ENCODE data around the gene RAB13. TPM values are rescaled to one million over a fixed set of nuclear protein-coding genes. Genes with fewer than 3 reads are reported as not detected.

Gene RAB13
- total RNA-seq, 2 experiments from 2014 or later, result 16.6 to 19.0 TPM

GRCh38 chr1:153967107-153967999 lies 18.8 kb downstream of the RAB13 start, which contains the start of gene CREB3L4:
Gene CREB3L4 (plus strand): TSS chr1:153967902. CDS start chr1:153968526, 624 bp downstream.
- ATAC-seq (peak; percentile 87), DNase-seq (peak; percentile 91)
- intact Hi-C loops (cut with DNase I, micrococcal nuclease), result loop anchor here (1.0 to 10.0 kb wide), 8 partner anchors 9 to 433 kb away; partner anchors contain the start of genes JTB (in 2 of the 2), RAB13 (in 2 of the 2), S100A6 (in 2 of the 2) and CRTC2 (in 1 of the 2)
- Mint-ChIP-seq H3K27me3 (no peaks in the 10 kb centered on the region), H3K36me3 (ENCODE audit: low read depth) (peaks cover 12% of the 10 kb centered on the region), H3K9me3 (ENCODE audit: low read depth) (no peaks in the 10 kb centered on the region), H3K4me3 (peak within 1 kb of the TSS; percentile 96), H3K4me1 (peaks cover 38% of the 10 kb centered on the region), H3K27ac (peak within 1 kb of the TSS; percentile 96)
- CTCF ChIA-PET, result interaction anchor here (0.6 to 4.0 kb wide), 8 partner anchors 10 to 384 kb away, joined by 3 to 36 read pairs (median 5); partner anchors contain the start of genes DENND4B, JTB and RAB13
- POLR2A ChIA-PET, result interaction anchor here (0.7 to 3.3 kb wide), 9 partner anchors 9 to 474 kb away, joined by 3 to 49 read pairs (median 5); partner anchors contain the start of genes CHTOP, CRTC2, DENND4B and INTS3

GRCh38 chr1:153963850-153964331 lies 22.2 kb downstream of the RAB13 start:
- peaks cover 21% of the 10 kb centered on the region for H3K36me3 Mint-ChIP-seq (ENCODE audit: low read depth)
- ATAC-seq (no peak), DNase-seq (no peak)
- no peaks in the 10 kb centered on the region for H3K9me3 Mint-ChIP-seq (ENCODE audit: low read depth)
- CTCF ChIA-PET, result interaction anchor here (1.4 to 3.2 kb wide), 3 partner anchors 12 to 23 kb away, joined by 6 to 26 read pairs (median 12); partner anchors contain the start of genes JTB and RAB13
- intact Hi-C loops (cut with DNase I, micrococcal nuclease), result loop anchor here (1.0 to 10.0 kb wide), 7 partner anchors 13 to 429 kb away; partner anchors contain the start of genes S100A6 (in 2 of the 2), DENND4B (in 1 of the 2), JTB (in 1 of the 2) and S100A2 (in 1 of the 2)
- peak overlapping the region; percentile 81 for H3K4me3 Mint-ChIP-seq
- POLR2A ChIA-PET, result interaction anchor here (0.5 to 2.5 kb wide), 9 partner anchors 9 to 59 kb away, joined by 4 to 17 read pairs (median 6); partner anchors contain the start of genes DENND4B, GATAD2B, JTB and RPS27
- H3K4me1 Mint-ChIP-seq, result peaks cover 48% of the 10 kb centered on the region
- H3K27me3 Mint-ChIP-seq, result no peaks in the 10 kb centered on the region
- peak overlapping the region; percentile 94 for H3K27ac Mint-ChIP-seq

- H3K9me3 Mint-ChIP-seq (ENCODE audit: low read depth), result no peaks in the 10 kb centered on the region
- H3K27me3 Mint-ChIP-seq, result no peaks in the 10 kb centered on the region
- ChIA-PET CTCF (interaction anchor here (0.7 to 3.2 kb wide), 6 partner anchors 12 to 446 kb away, joined by 3 to 26 read pairs (median 6); partner anchors contain the start of genes JTB and RAB13), POLR2A (interaction anchor here (0.5 to 2.5 kb wide), 10 partner anchors 10 to 59 kb away, joined by 4 to 17 read pairs (median 6); partner anchors contain the start of genes DENND4B, GATAD2B, JTB and RPS27)
- H3K4me1 Mint-ChIP-seq, result peaks cover 48% of the 10 kb centered on the region
- intact Hi-C loops (cut with DNase I, micrococcal nuclease), result loop anchor here (1.0 to 10.0 kb wide), 7 partner anchors 14 to 428 kb away; partner anchors contain the start of genes S100A6 (in 2 of the 2), DENND4B (in 1 of the 2), JTB (in 1 of the 2) and S100A2 (in 1 of the 2)
- H3K4me3 Mint-ChIP-seq, result peak within 1 kb of the TSS; percentile 81
- H3K36me3 Mint-ChIP-seq (ENCODE audit: low read depth), result peaks cover 21% of the 10 kb centered on the region
- DNase-seq (peak; percentile 97), ATAC-seq (peak; percentile 52)
- peak within 1 kb of the TSS; percentile 94 for H3K27ac Mint-ChIP-seq
Measured at GRCh38 chr1:153963030-153963849, 22.9 kb downstream of the RAB13 start, which contains the start of gene SLC39A1. Gene SLC39A1 (minus strand): TSS chr1:153963537. CDS start chr1:153962715, 822 bp downstream.

GRCh38 chr1:153962088-153963029 lies 23.8 kb downstream of the RAB13 start:
- DNase-seq, result peak; percentile 51
- Mint-ChIP-seq H3K27me3 (no peaks in the 10 kb centered on the region), H3K4me3 (peak overlapping the region; percentile 81), H3K4me1 (peaks cover 42% of the 10 kb centered on the region), H3K27ac (peak overlapping the region; percentile 94), H3K36me3 (ENCODE audit: low read depth) (peaks cover 21% of the 10 kb centered on the region), H3K9me3 (ENCODE audit: low read depth) (no peaks in the 10 kb centered on the region)
- ATAC-seq, result no peak
- CTCF ChIA-PET, result interaction anchor here (0.7 to 3.2 kb wide), 8 partner anchors 13 to 1104 kb away, joined by 3 to 26 read pairs (median 6); partner anchors contain the start of genes DENND4B, JTB and RAB13
- POLR2A ChIA-PET, result interaction anchor here (1.1 to 2.5 kb wide), 8 partner anchors 9 to 40 kb away, joined by 4 to 17 read pairs (median 6); partner anchors contain the start of genes DENND4B, GATAD2B, JTB and RPS27
- intact Hi-C loops (cut with DNase I, micrococcal nuclease), result loop anchor here (1.0 to 10.0 kb wide), 7 partner anchors 15 to 428 kb away; partner anchors contain the start of genes S100A6 (in 2 of the 2), DENND4B (in 1 of the 2), JTB (in 1 of the 2) and S100A2 (in 1 of the 2)

- peaks cover 17% of the 10 kb centered on the region for H3K36me3 Mint-ChIP-seq (ENCODE audit: low read depth)
- H3K27ac Mint-ChIP-seq, result peak overlapping the region; percentile 94
- peaks cover 49% of the 10 kb centered on the region for H3K4me1 Mint-ChIP-seq
- H3K4me3 Mint-ChIP-seq, result peak overlapping the region; percentile 81
- intact Hi-C loops (cut with DNase I, micrococcal nuclease), result loop anchor here (5.0 to 10.0 kb wide), 3 partner anchors 387 to 427 kb away; partner anchors contain the start of genes S100A6 (in 2 of the 2) and S100A2 (in 1 of the 2)
- H3K27me3 Mint-ChIP-seq, result no peaks in the 10 kb centered on the region
- no peak for DNase-seq
- ChIA-PET POLR2A (interaction anchor here (2.1 kb wide), 1 partner anchor 17 kb away, joined by 6 read pairs; no protein-coding TSS in a partner anchor), CTCF (interaction anchor here (0.7 kb wide), 1 partner anchor 23 kb away, joined by 3 read pairs; no protein-coding TSS in a partner anchor)
- no peak for ATAC-seq
- H3K9me3 Mint-ChIP-seq (ENCODE audit: low read depth), result no peaks in the 10 kb centered on the region
Measured at GRCh38 chr1:153961421-153961820, 24.7 kb downstream of the RAB13 start.

GRCh38 chr1:153960206-153960605 lies 25.9 kb downstream of the RAB13 start:
- Mint-ChIP-seq H3K4me3 (no peak overlapping the region), H3K36me3 (ENCODE audit: low read depth) (peaks cover 15% of the 10 kb centered on the region), H3K4me1 (peaks cover 49% of the 10 kb centered on the region), H3K9me3 (ENCODE audit: low read depth) (no peaks in the 10 kb centered on the region), H3K27me3 (no peaks in the 10 kb centered on the region), H3K27ac (no peak overlapping the region)
- ChIA-PET POLR2A (interaction anchor here (2.9 kb wide), 1 partner anchor 30 kb away, joined by 12 read pairs; the partner anchor contains the start of gene RPS27), CTCF (interaction anchor here (0.5 to 1.0 kb wide), 2 partner anchors 41 to 229 kb away, joined by 3 read pairs; no protein-coding TSS in a partner anchor)
- intact Hi-C loops (cut with DNase I, micrococcal nuclease), result loop anchor here (5.0 to 10.0 kb wide), 3 partner anchors 385 to 425 kb away; partner anchors contain the start of genes S100A6 (in 2 of the 2) and S100A2 (in 1 of the 2)
- ATAC-seq, result no peak
- DNase-seq, result no peak

- Mint-ChIP-seq H3K36me3 (ENCODE audit: low read depth) (peaks cover 18% of the 10 kb centered on the region), H3K9me3 (ENCODE audit: low read depth) (no peaks in the 10 kb centered on the region), H3K27ac (peak overlapping the region; percentile 95), H3K27me3 (no peaks in the 10 kb centered on the region), H3K4me1 (peaks cover 52% of the 10 kb centered on the region), H3K4me3 (no peak overlapping the region)
- intact Hi-C loops (cut with DNase I, micrococcal nuclease), result loop anchor here in 1 of 2 experiments (5.0 kb wide), 1 partner anchor 232 kb away; the partner anchor contains the start of gene INTS3
- ChIA-PET CTCF (interaction anchor here (1.0 to 1.7 kb wide), 2 partner anchors 18 to 40 kb away, joined by 3 to 4 read pairs; partner anchors contain the start of gene JTB), POLR2A (interaction anchor here (0.8 to 2.9 kb wide), 3 partner anchors 15 to 31 kb away, joined by 3 to 12 read pairs (median 8); partner anchors contain the start of genes JTB and RPS27)
- ATAC-seq (no peak), DNase-seq (no peak)
Measured at GRCh38 chr1:153959454-153959853, 26.7 kb downstream of the RAB13 start.

- Mint-ChIP-seq H3K9me3 (ENCODE audit: low read depth) (no peaks in the 10 kb centered on the region), H3K4me1 (peaks cover 53% of the 10 kb centered on the region), H3K36me3 (ENCODE audit: low read depth) (peaks cover 24% of the 10 kb centered on the region), H3K27me3 (no peaks in the 10 kb centered on the region), H3K27ac (peak overlapping the region; percentile 95), H3K4me3 (peak overlapping the region; percentile 99)
- ATAC-seq (no peak), DNase-seq (no peak)
- ChIA-PET CTCF (interaction anchor here (0.7 to 1.7 kb wide), 3 partner anchors 19 to 468 kb away, joined by 3 to 4 read pairs (median 3); partner anchors contain the start of gene JTB), POLR2A (interaction anchor here (0.8 to 2.9 kb wide), 4 partner anchors 8 to 32 kb away, joined by 3 to 12 read pairs (median 8); partner anchors contain the start of genes CREB3L4, JTB and RPS27)
- intact Hi-C loops (cut with DNase I, micrococcal nuclease), result loop anchor here (1.0 to 5.0 kb wide), 9 partner anchors 8 to 301 kb away; partner anchors contain the start of genes JTB (in 2 of the 2), RPS27 (in 2 of the 2), CREB3L4 (in 1 of the 2) and DENND4B (in 1 of the 2)
Measured at GRCh38 chr1:153958961-153959260, 27.2 kb downstream of the RAB13 start.

Data from activated CD4-positive, alpha-beta T cell treated with anti-CD3 and anti-CD28 coated beads for 36 hours (primary cell).